HG03571 (cell line): ENCODE results near the gene ATXN3L.

Experiments
- ATAC-seq: cut with Tn5 transposase; IDR thresholded peaks from one replicate; pipeline ENCODE4 v1.9.1; 2021; ENCODE audit not compliant: unreplicated experiment

Gene ATXN3L

GRCh38 chrX:13270360-13270759, 49.5 kb downstream of the ATXN3L start:
- no peak for ATAC-seq

- no peak for ATAC-seq
These were observed 51.0 kb downstream of the ATXN3L start for GRCh38 chrX:13268874-13269273.
